Hindlimb muscle (tissue), 1 donor: Measurements from ENCODE around the gene AMELX. TPM values are rescaled to one million over a fixed set of nuclear protein-coding genes. Genes with fewer than 3 reads are reported as not detected.

Source experiments
- DNase-seq: peaks from one replicate; pipeline ENCODE4 v3.0.0-alpha.2; 2013
- polyA plus RNA-seq: library from polyadenylated mRNA; unstranded; fragments of 120-200 nt; gene quantifications from one replicate; pipeline ENCODE4 v1.2.1, GENCODE V29; 2013; ENCODE audit not compliant: insufficient read length

AMELX gene
- polyA plus RNA-seq, 1 donor = not detected

- DNase-seq = peak; percentile 38
Measured at GRCh38 chrX:11311706-11312105, 18.5 kb downstream of the AMELX start.

GRCh38 chrX:11319806-11320520, 26.8 kb downstream of the AMELX start:
- DNase-seq = no peak

- no peak for DNase-seq
Measured at GRCh38 chrX:11321986-11322385, 28.8 kb downstream of the AMELX start.

DNA sequence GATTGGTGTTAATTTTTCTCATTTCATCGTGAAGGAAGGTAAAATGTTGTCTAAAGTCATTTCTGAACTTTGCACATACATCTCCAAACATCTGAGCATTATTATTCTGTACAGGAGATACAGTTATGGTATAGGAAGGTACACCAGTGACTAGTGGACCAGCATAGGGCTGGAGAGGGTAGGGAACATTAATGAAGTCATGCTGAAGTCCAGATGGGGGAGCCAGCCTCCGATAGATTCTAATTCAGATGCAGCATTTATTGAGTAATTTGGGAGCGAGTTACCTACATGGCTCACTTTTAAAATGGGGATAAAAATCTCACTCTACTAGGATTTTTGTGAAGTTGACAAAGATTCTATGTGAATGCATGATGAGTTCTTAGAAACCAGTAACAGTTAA, 34.9 kb downstream of the AMELX start:
- DNase-seq = no peak

- DNase-seq = no peak
Measured at GRCh38 chrX:11329021-11329420, 35.8 kb downstream of the AMELX start.

DNA sequence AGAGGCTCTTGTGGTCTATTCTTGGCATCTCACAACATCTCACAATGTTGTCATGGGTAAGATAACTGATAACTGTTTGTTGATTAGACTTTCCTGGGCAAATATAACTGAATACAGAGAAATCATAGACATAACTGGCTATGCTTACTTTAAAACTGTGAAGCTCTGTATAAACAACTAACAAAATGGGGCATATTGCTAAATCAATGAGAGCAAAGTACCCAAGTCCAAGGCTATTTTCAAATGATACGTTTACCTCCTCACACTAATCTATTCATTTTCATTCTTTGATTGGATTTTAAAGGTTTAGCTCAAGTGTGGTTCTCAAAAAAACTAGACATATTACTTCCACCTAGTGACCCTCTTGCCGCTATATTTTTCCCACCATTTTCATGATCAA, 38.6 kb downstream of the AMELX start:
- no peak for DNase-seq

DNA sequence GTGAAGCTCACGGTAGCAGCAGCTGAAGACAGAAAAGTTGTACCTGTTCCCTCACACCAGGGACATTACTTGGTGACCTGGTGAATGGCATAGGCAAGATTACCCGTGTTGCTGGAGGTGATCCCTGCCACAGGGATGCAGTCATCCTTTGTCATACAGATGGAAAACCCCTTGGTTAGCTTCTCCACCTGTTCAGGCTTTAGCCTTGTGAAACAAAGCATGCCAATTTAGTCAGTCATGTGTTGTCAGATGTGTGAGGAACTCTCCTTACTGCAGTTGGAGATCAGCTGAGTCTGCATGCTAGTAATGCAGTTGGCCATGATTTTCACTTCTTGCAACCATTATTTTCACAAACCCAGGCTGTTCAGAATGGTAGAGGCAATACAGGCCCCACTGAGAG, 41.0 kb downstream of the AMELX start:
- DNase-seq = no peak

DNA sequence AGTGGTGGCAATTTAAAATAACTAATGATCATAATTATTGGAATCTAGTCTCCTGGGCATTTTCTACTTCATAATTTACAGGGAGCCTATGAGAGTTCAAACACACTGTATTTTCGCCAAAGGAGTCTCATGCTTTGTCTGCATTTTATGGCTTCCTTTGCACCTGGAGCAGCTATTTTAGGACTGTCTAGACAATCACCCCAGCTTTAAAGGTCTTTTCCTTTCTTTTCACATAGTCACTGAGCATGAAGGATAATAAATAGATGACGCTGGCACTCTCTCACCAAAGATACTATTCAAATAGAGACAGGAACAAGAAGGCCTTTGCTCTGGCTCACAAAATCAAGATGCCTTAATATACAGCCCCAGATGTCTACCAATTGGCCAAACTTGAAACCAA, 43.0 kb downstream of the AMELX start:
- DNase-seq = no peak

GRCh38 chrX:11337292-11338009, 44.2 kb downstream of the AMELX start:
- DNase-seq = no peak

DNA sequence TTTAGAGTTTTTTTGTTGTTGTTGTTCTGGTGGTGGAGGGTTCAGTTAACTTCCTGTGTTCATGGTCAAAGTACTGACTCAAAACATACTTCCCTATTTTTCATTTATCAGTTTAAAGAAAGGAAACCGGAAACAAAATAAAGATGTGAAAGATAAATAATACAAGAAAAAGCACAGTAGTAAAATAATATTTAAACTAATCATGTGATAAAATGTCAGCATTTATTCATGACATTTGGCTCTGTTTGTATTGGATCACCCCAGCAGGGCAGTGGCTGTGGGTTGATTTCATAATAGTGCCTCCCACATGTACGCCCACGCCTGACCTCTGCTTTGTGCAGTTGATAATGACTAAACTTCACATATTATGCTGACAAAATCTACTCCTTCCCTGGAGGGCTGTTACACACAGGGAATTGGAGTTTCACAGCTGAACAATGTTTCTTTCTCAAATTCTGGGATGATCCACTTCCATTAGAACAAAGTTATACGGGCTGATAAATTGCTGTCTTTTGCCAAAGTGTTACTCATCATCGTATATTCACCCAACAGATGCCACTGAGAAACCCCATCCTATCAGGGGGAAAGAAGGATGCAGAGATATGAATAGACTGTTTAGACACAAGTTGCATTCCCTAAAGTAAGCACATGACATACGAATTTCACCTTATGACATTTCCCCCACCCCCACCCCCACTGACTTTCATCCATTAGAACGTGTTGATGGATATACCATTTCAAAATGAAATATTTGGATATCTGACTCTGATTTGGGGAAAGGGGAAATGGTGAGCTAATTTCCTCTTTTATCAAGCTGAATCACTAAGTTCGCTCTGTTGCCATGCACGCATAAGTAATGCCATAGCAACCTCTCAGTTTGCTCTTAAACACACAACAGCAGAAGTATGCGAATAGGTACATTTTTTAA, 48.3 kb downstream of the AMELX start:
- DNase-seq = no peak

- DNase-seq = no peak
Measured at GRCh38 chrX:11342673-11343072, 49.5 kb downstream of the AMELX start.

DNA sequence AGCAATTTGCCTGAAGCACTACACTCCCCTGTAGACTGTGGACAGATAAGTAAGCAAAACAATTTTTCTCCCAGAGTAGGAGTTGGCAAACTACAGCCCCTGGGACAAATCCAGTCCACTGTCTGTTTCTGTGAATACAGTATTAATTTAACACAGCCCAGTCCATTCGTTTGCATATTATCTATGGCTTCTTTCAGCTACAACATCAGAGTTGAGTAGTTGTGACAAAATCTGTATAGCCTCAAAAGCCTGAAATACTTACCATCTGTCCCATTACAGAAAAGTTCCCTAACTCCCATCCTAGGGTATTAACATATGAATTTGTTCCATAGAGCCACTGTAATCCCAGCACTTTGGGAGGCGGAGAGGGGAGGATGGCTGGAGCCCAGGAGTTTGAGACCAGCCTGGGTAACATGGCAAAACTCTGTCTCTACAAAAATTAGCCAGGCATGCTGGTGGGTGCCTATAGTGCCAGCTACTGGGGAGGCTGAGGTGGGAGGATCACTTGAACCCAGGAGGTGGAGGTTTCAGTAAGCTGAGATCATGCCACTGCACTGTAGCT, 53.0 kb downstream of the AMELX start:
- no peak for DNase-seq

GRCh38 chrX:11347300-11347699, 54.1 kb downstream of the AMELX start:
- no peak for DNase-seq

GRCh38 chrX:11349020-11349419, 55.8 kb downstream of the AMELX start:
- DNase-seq = no peak

DNA sequence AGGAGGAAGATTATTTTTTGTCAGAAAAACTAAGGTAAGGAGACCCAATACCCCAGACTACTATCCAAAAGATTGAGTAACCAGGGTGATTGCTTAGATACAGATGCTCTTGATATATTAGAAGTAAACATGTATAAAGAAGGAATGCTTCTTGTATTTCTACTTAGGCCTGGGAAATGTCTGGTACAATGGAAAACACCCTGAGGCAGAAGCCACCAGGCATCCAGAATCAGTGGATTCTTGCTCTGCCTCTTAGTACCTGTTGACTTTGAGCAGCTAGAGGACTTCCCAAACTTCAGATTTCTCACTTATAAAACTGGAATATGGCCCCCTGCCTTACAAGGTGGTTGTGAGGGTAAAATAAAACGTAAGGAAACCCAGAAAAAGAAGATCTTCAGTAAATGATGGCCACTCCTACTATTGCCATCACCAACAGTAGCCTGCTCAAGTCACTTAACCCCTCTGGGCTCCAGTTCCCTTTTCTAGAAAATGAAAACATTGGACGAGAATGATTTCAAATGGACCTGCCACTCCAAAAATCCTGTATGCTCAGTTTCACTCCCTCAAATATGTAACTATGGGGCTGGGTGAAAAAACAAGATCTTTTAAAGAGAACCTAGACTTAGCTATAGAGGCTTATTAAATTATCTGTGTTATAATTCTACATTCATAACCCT, 56.6 kb downstream of the AMELX start:
- DNase-seq = no peak

Other genes with a start within 250 kb of the AMELX start
- 29.4 TPM for gene HCCS, start 182.1 kb upstream of the AMELX start, polyA plus RNA-seq